Epithelial cell of proximal tubule (primary cell): ENCODE results near the gene WFDC10A. TPM values are rescaled to one million over a fixed set of nuclear protein-coding genes. Genes with fewer than 3 reads are reported as not detected.
"Not testable (repeated sequence)": the region's sequence is repeated elsewhere in the genome, so short reads cannot be mapped to it uniquely, and the experiment has no call there.

Source experiments
- DNase-seq: peaks from one replicate; pipeline ENCODE4 v3.0.0-alpha.2; 2011; ENCODE audit warnings: low read depth
- H3K4me3 ChIP-seq: 2 replicates; pipeline ENCODE4 v1.5.1; 2011; ENCODE audit warnings: low read depth, mild to moderate bottlenecking, low read length
- CTCF ChIP-seq: conservative IDR thresholded peaks from 2 replicates; pipeline ENCODE4 v1.5.1; 2012; ENCODE audit warnings: low read depth, mild to moderate bottlenecking, low read length
- total RNA-seq: library from RNA; depleted of rRNA; stranded (reverse); fragments of >200 nt; gene quantifications from 2 replicates; pipeline ENCODE4 v1.2.3, GENCODE V29; 2015

WFDC10A gene
- total RNA-seq, 1 donor from 2014 or later, result not detected

GRCh38 chr20:45626540-45626939 is 3.0 kb upstream of the WFDC10A start:
- no peak for DNase-seq
- TF ChIP-seq CTCF, result no peak
- no peak overlapping the region for H3K4me3 ChIP-seq

GRCh38 chr20:45630371-45630770 is 832 bp downstream of the WFDC10A start:
- TF ChIP-seq CTCF, result no peak
- no peak for DNase-seq

GRCh38 chr20:45631184-45631583 is 1.6 kb downstream of the WFDC10A start, which contains the start of gene WFDC9:
Gene WFDC9 (minus strand): TSS chr20:45631284. CDS start chr20:45610181, 21,103 bp downstream.
- DNase-seq, result no peak
- H3K4me3 ChIP-seq, result no peak within 1 kb of the TSS
- no peak for TF ChIP-seq CTCF

More at GRCh38 chr20:45630371-45630770, 832 bp downstream of the WFDC10A start:
- H3K4me3 ChIP-seq, result no peak overlapping the region

GRCh38 chr20:45636513-45636912 is 7.0 kb downstream of the WFDC10A start:
- no peak overlapping the region for H3K4me3 ChIP-seq
- TF ChIP-seq CTCF, result no peak
- DNase-seq, result no peak

GRCh38 chr20:45639687-45640086 is 10.1 kb downstream of the WFDC10A start:
- no peak for DNase-seq
- H3K4me3 ChIP-seq, result no peak overlapping the region
- TF ChIP-seq CTCF, result no peak

- not testable (repeated sequence) for H3K4me3 ChIP-seq, DNase-seq
Observed at GRCh38 chr20:45641076-45641475, 11.5 kb downstream of the WFDC10A start.

GRCh38 chr20:45645869-45646268 is 16.3 kb downstream of the WFDC10A start:
- DNase-seq, H3K4me3 ChIP-seq: not testable (repeated sequence)

- no peak for TF ChIP-seq CTCF
- H3K4me3 ChIP-seq, result no peak overlapping the region
- DNase-seq, result no peak
Observed at GRCh38 chr20:45646875-45647274, 17.3 kb downstream of the WFDC10A start.
